T-helper 1 cell treated with Interleukin-12 subunit alpha and Interleukin-12 subunit beta and Interleukin-4 antibody, amounts not matched to agents 30 μg/mL and 1 μg/mL, for 36 hours (primary cell): ENCODE data around the gene RPL22.

Experiments used
- H3K27ac Mint-ChIP-seq: one replicate; pipeline ENCODE4 v1.8.0; 2021; ENCODE audit warnings: mild to moderate bottlenecking, mixed read lengths
- H3K27me3 Mint-ChIP-seq: one replicate; pipeline ENCODE4 v1.8.0; 2021; ENCODE audit warnings: low read depth, mixed read lengths
- H3K36me3 Mint-ChIP-seq: one replicate; pipeline ENCODE4 v1.8.0; 2021; ENCODE audit warnings: low read depth, mixed read lengths
- H3K4me1 Mint-ChIP-seq: one replicate; pipeline ENCODE4 v1.8.0; 2021; ENCODE audit warnings: low read depth, mixed read lengths
- H3K4me3 Mint-ChIP-seq: one replicate; pipeline ENCODE4 v1.8.0; 2021; ENCODE audit warnings: mild to moderate bottlenecking, moderate library complexity, mixed read lengths
- H3K9me3 Mint-ChIP-seq: one replicate; pipeline ENCODE4 v1.8.0; 2021; ENCODE audit warnings: mixed read lengths

RPL22 gene

DNA sequence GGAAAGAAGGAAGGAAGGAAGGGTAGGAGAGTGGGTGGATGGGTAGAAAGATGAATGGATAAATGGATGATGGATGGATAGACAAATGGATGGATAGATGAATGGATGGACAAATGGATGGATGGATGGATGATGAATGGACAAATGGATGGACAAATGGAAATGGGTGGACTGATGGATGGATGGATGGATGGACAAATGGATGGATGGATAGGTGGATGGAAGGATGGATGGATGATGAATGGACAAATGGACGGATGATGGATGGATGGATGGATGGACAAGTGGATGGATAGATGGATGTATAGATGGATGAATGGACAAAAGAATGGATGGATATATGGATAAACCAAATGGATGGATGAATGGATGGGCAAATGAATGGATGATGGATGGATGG, 49.8 kb downstream of the RPL22 start:
- H3K4me1 Mint-ChIP-seq, result peaks cover 2% of the 10 kb centered on the region
- no peak overlapping the region for H3K4me3 Mint-ChIP-seq

DNA sequence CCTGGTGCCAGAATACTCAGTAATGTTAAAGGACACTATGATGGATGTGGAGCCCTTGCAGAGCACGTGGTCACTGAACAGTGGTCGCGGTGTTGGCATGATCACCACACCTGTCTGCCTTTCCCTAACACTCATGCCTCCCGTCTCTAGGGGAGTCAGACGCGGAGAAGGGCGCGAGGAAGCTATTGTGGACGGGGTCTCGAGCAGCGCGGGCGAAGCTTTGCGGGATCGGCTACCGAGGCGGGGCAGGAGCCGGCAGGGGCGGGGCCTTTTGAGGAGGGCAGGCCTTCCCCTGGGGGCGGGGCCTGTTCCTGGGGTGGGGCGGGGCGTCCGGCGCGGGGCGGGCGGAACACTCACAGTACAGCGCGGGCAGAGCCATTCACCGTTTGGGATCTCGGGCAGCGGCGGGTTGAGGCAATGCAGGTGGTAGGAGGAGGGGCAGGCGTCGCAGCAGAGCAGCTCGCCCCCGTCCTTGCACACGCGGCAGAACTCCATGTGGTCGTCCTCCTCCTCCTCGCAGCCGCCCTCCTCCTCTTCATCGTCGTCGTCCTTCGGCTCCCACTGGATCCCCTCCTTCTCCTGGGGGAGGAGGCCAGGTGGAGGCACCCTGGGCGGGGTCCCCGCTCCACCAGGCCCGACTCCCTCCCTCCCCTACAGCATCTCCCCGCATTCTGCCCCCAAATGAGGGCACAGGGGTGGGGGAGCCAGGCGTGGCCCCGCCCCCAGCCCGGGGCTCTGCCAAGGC, 50.7 kb downstream of the RPL22 start:
- no peaks in the 10 kb centered on the region for H3K36me3 Mint-ChIP-seq
- peaks cover 2% of the 10 kb centered on the region for H3K4me1 Mint-ChIP-seq
- H3K9me3 Mint-ChIP-seq, result no peaks in the 10 kb centered on the region
- no peaks in the 10 kb centered on the region for H3K27me3 Mint-ChIP-seq
- peak overlapping the region; percentile 59 for H3K4me3 Mint-ChIP-seq
- H3K27ac Mint-ChIP-seq, result no peak overlapping the region

More for the DNA sequence above, 49.8 kb downstream of the RPL22 start:
- Mint-ChIP-seq H3K9me3 (no peaks in the 10 kb centered on the region), H3K36me3 (no peaks in the 10 kb centered on the region), H3K27me3 (no peaks in the 10 kb centered on the region), H3K27ac (no peak overlapping the region)

DNA sequence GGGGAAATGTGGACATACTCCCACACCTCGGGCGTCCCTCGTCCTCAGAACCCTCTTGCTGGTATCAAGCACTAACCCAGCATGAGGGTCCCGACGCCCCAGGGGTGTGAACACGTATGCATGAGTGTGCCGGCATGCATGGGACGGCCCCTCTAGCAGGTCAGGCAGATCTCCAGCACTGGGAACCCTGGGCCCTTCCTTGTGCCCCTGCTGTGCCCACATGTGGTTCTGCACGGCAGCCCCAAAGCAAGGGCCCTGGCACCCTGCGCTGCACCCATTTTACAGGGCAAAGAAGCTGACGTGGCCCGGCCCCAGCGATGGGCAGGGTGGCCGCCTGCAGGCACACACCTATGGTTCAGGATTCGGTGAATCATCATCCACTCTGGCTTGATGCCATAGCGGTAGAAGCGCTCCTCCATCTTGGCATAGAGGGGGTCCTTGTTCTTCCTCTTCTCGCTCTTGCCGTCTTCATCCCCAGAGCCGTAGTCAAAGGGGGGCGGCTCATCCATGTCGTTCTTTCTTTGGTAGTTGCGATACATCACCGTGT, 53.5 kb downstream of the RPL22 start:
- Mint-ChIP-seq H3K4me3 (no peak overlapping the region), H3K4me1 (peaks cover 4% of the 10 kb centered on the region), H3K36me3 (no peaks in the 10 kb centered on the region)

DNA sequence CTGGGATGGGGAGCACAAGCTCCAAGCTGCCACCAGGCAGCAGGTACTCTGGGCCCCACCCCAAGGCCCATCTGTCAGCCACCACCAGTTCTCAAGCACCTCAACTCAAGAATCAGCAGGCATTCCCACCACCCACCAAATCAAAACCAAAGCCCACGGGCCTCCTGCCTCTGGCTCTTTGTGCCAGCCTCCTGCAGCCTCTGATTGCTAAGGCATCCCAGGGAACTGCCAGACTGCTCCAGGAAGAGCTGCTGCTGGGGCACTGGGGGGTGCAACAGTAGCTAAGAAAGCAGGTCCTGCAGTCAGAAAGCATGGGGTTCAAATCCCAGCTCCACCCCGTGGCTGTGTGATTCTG, 54.0 kb downstream of the RPL22 start:
- Mint-ChIP-seq H3K27me3 (no peaks in the 10 kb centered on the region), H3K36me3 (no peaks in the 10 kb centered on the region), H3K4me3 (no peak overlapping the region), H3K9me3 (no peaks in the 10 kb centered on the region), H3K4me1 (peaks cover 4% of the 10 kb centered on the region), H3K27ac (no peak overlapping the region)

More for the DNA sequence above, 53.5 kb downstream of the RPL22 start:
- H3K27me3 Mint-ChIP-seq, result no peaks in the 10 kb centered on the region
- no peaks in the 10 kb centered on the region for H3K9me3 Mint-ChIP-seq
- no peak overlapping the region for H3K27ac Mint-ChIP-seq

DNA sequence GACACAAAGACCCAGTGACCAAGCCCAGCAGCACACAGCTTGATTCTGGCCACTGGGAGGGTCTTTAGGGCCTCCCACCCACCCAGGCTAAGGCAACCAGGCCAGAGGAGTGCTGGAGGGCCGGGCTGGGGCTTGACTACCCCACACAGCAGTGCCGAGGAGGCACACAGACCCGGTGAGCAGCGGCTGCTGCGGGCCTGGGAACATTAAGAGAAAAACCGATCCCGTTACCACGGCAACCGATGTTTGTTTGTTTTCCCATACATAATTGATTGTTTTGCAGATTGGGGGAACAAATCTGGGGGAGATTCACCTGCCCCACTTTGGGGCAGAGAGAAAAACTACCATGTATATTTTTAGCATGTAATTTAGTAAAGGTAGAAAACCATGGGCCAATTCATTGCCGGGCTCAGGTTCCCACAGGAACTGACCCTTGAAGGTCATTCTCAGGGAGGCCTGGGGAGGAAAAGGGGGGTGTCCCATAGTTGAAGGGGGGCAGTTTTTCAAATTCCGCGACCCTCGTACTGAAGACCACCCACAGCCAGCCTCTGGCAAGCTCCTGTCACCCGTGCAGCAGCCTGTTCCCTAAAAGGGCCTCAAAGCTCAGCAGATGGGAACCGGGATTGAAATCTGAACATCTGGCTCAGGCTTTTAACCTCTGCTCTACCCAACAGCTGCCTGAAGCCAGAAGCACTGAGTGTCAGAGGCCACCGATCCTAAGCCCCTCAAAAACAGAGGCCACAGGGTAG, 54.6 kb downstream of the RPL22 start:
- Mint-ChIP-seq H3K4me3 (no peak overlapping the region), H3K36me3 (no peaks in the 10 kb centered on the region), H3K4me1 (peaks cover 4% of the 10 kb centered on the region), H3K9me3 (no peaks in the 10 kb centered on the region), H3K27ac (no peak overlapping the region), H3K27me3 (no peaks in the 10 kb centered on the region)

DNA sequence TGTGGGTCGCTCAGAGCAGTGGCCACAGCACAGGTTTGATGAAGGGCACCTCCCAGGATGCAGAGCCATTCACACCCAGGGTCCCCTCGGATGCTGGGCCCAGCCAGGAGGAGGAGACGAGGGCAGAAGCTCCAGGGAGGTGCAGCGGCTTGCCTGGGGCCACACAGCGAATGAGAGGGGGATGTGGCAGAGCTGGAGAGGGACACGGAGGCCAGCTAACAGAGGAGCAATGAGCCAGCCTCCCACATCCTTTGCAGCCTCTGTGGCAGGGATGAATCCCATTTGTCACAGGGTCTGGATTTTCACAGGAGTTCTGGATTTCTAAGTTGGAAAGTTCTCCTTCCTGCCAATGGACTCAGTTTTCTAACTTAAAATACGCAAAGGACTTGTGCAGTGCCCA, 55.2 kb downstream of the RPL22 start:
- Mint-ChIP-seq H3K27ac (no peak overlapping the region), H3K4me3 (no peak overlapping the region), H3K27me3 (no peaks in the 10 kb centered on the region), H3K36me3 (no peaks in the 10 kb centered on the region), H3K4me1 (peaks cover 4% of the 10 kb centered on the region), H3K9me3 (no peaks in the 10 kb centered on the region)

DNA sequence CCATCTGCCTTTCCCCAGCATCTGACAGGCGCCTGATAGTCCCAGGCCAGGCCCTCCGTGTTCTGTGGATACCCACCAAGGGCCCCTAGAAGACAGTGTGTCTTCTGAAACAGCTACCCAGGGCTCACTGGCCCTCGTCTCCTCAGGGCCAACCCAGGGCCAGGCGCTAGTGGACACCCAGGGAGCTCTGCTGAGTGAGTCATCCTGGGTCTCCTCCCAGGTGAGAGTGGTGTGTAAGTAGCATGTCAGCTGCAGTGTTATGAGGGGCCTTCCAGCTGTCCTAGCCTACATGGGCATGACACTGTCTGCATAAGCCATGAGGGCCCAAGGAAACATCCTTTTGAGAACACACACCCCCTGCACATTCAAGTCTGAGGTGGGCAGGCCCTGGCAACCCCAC, 56.0 kb downstream of the RPL22 start:
- Mint-ChIP-seq H3K4me1 (peaks cover 3% of the 10 kb centered on the region), H3K36me3 (no peaks in the 10 kb centered on the region), H3K4me3 (no peak overlapping the region), H3K27me3 (no peaks in the 10 kb centered on the region), H3K9me3 (no peaks in the 10 kb centered on the region), H3K27ac (no peak overlapping the region)

DNA sequence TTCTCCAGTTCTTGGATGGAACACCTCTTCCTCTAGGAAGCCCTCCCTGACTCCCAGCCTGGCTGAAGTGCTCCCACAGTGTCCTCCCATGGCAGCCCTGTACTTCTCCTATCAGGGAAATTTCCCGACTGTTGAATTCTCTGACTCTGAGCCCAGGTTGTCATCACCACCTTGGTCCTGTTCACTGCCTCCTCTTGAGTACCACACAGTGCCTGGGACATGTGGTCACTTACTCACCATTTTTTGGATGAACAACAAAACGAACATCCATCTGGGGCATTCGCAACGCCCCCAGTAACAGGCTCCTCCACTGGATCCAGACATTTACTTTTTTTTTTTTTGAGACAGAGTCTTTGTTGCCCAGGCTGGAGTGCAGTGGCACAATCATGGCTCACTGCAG, 56.7 kb downstream of the RPL22 start:
- no peaks in the 10 kb centered on the region for H3K9me3 Mint-ChIP-seq
- no peak overlapping the region for H3K4me3 Mint-ChIP-seq
- no peaks in the 10 kb centered on the region for H3K36me3 Mint-ChIP-seq
- H3K27me3 Mint-ChIP-seq, result no peaks in the 10 kb centered on the region
- no peak overlapping the region for H3K27ac Mint-ChIP-seq
- peaks cover 3% of the 10 kb centered on the region for H3K4me1 Mint-ChIP-seq

DNA sequence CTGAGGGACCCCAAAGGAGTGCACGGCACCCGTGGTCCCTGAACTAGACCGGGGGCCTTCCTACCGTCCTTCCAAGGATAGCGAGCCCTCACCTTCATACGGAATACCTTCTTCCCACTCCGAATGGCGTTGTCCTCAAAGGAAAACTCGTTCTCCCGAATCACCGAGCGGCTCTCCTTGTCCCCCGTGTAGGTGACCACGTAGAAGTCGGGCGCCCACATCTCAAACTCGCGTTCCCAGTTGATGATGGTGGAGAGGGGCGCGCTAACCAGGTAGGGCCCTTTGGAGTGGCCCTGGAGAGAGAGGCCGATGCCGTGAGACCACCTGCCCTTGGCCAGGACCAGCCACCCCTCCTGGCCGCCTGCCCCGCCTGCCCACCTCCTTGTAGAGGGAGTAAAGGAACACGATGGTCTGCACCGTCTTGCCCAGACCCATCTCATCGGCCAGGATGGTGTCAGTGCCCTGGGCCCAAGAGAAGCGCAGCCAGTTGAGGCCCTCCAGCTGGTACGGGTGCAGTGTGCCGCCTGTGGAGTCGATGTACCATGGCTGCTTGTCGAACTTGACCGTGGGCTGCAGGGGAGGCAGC, 57.3 kb downstream of the RPL22 start:
- H3K36me3 Mint-ChIP-seq, result no peaks in the 10 kb centered on the region
- H3K27me3 Mint-ChIP-seq, result no peaks in the 10 kb centered on the region
- no peak overlapping the region for H3K4me3 Mint-ChIP-seq
- no peaks in the 10 kb centered on the region for H3K9me3 Mint-ChIP-seq
- H3K27ac Mint-ChIP-seq, result no peak overlapping the region
- peaks cover 3% of the 10 kb centered on the region for H3K4me1 Mint-ChIP-seq

DNA sequence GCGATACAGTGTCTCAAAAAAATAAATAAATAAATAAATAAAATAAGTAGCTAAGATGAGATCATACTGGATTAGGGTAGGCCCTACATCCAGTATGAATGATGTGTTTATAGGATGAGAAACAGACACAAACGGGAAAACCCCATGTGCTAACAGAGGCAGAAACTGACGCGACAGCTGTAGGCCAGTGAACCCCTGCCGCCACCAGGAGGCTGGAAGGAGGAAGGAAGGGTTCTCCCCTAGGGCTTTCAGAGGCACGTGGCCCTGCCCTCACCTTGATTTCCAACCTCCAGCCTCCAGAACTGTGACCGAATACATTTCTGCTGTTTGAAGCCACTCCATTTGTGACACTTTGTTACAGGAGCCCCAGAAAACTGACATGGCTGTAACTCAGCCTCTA, 57.8 kb downstream of the RPL22 start:
- peaks cover 3% of the 10 kb centered on the region for H3K4me1 Mint-ChIP-seq
- no peaks in the 10 kb centered on the region for H3K9me3 Mint-ChIP-seq
- no peak overlapping the region for H3K4me3 Mint-ChIP-seq
- H3K27ac Mint-ChIP-seq, result no peak overlapping the region
- no peaks in the 10 kb centered on the region for H3K27me3 Mint-ChIP-seq
- no peaks in the 10 kb centered on the region for H3K36me3 Mint-ChIP-seq

DNA sequence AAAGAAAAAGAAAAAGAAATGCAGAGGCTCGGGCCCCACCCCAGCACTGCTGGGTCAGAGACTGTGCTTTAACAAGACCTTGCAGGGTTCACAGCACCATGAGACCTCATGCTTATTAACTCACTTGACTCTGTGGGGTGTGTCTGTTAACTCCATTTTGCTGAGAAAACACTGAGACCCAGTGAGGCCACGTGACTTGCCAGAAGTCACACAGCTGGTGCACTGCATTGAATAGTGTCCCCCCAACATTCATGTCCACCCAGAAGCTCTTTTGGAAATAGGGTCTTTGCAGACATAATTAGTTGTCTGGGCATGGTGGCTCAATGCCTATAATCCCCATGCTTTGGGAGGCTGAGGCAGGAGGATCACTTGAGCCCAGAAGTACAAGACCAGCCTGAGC, 59.0 kb downstream of the RPL22 start:
- no peaks in the 10 kb centered on the region for H3K36me3 Mint-ChIP-seq
- H3K27me3 Mint-ChIP-seq, result no peaks in the 10 kb centered on the region
- peaks cover 3% of the 10 kb centered on the region for H3K4me1 Mint-ChIP-seq
- H3K4me3 Mint-ChIP-seq, result no peak overlapping the region
- H3K27ac Mint-ChIP-seq, result no peak overlapping the region
- H3K9me3 Mint-ChIP-seq, result no peaks in the 10 kb centered on the region

DNA sequence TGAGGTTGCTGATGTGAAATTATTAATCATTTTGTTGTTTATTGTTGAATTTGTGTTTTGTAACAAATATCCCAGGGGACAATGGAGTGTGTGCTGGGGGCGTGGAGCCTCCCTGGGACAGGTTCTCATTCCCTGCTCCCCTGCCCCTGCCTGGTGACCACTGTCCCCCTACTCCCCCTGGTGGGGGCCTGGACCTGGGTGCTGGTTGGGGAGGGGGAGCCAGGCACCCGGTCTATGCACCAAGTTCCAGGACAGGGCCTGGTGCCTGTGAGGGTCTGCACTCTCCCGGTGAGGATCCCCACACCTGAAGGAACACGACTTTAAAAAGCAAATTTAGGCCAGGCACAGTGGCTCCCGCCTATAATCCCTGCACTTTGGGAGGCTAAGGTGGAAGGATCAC, 61.6 kb downstream of the RPL22 start:
- Mint-ChIP-seq H3K27me3 (no peaks in the 10 kb centered on the region), H3K4me1 (peaks cover 3% of the 10 kb centered on the region), H3K36me3 (no peaks in the 10 kb centered on the region), H3K27ac (no peak overlapping the region), H3K9me3 (no peaks in the 10 kb centered on the region), H3K4me3 (no peak overlapping the region)

DNA sequence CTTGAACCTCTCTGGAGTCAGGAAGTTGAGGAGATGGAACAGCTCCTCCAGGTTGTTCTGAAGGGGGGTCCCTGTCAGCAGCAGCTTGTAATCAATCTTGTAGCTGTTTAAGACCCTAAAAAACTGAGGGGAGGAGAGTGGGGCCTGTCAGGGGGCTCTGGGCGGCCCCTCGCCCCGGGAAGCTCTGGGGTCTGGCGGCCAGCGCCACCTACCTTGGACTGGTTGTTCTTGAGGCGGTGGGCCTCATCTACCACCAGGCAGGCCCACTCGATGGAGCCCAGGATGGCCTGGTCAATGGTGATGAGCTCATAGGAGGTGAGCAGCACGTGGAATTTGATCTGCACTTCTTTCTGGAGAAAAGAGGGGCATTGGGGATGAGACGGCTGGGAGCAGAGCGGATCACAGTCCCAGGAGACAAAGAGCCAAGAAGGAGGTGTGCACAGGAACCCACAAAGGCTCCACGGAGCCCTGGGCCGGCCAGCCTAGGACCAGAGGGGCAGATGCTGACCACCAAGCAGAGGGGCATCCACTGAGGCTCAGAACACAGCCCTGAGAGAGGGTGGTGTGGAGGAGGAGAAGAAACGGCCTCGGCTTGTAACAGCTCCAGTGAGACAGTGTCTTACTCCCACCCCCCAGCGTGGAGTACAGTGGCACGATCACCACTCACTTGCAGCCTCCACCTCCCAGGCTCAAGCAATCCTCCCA, 62.7 kb downstream of the RPL22 start:
- no peak overlapping the region for H3K27ac Mint-ChIP-seq
- H3K4me3 Mint-ChIP-seq, result no peak overlapping the region
- H3K27me3 Mint-ChIP-seq, result peaks cover 3% of the 10 kb centered on the region
- peaks cover 6% of the 10 kb centered on the region for H3K9me3 Mint-ChIP-seq
- H3K4me1 Mint-ChIP-seq, result peaks cover 1% of the 10 kb centered on the region
- no peaks in the 10 kb centered on the region for H3K36me3 Mint-ChIP-seq
